Sigmoid colon (tissue), 4 donors: ENCODE data around the gene ARHGEF38.

Source experiments
- CTCF ChIP-seq, 4 experiments: fragments of 450-650 bp in 3 of 4; fragments of 200-600 bp in 1 of 4; IDR thresholded peaks; one replicate each; pipeline ENCODE4 v1.5.1; 2016 to 2019; ENCODE audit warnings: antibody characterized with exemption in 4 of 4, mild to moderate bottlenecking in 3 of 4, moderate library complexity in 2 of 4
- EP300 ChIP-seq, 4 donors: sonication (generic); formaldehyde crosslinking; IDR thresholded peaks; one replicate each; pipeline ENCODE4 v1.6.1; 2017; ENCODE audit warnings: antibody characterized with exemption in 4 of 4
- POLR2A ChIP-seq, 2 donors: fragments of 450-650 bp; IDR thresholded peaks; one replicate each; pipeline ENCODE4 v1.6.1; 2016; ENCODE audit warnings: antibody characterized with exemption in 2 of 2, mild to moderate bottlenecking in 2 of 2, moderate library complexity in 2 of 2

DNA sequence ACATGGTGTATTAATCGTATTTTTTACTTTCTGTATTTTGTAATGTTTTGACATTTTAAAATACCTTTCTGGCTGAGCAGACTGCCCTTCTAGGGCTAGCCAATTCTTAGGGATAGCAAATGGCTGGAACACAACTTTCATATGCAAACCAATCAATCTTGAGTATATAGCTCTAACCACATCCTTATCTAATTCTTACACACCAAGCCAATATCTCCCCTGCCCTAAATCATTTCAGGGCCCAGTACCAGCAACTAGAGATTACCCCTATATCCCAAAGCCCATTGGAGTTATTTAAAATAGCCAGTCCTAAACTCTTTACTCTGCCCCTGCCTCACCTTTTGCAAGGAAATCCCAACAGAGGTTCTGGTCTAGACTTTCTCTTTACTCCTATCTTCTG is 97.8 kb downstream of the ARHGEF38 start:
- no peak for TF ChIP-seq CTCF (IDR thresholded peaks at IDR 0.05)
- no peak for TF ChIP-seq POLR2A (IDR thresholded peaks at IDR 0.05)
- TF ChIP-seq EP300 (IDR thresholded peaks at IDR 0.05), result no peak
